B cell (primary cell): Measurements from ENCODE around the gene COL5A1. TPM values are rescaled to one million over a fixed set of nuclear protein-coding genes. Genes with fewer than 3 reads are reported as not detected.
A peak's percentile ranks its signal among the peaks of the same experiment; 100 is the strongest.

ENCODE experiments used
- ATAC-seq: fragments of 200-7000 bp; cut with Tn5 transposase; one replicate; pipeline ENCODE4 v1.10.0; 2021; ENCODE audit warnings: low read depth, mild to moderate bottlenecking, moderate number of reproducible peaks, moderate library complexity
- CTCF ChIA-PET: fragments of 350-600 bp; sonication (Branson Sonifier 250); formaldehyde crosslinking; loops from one replicate; lab custom pipeline; 2021; ENCODE audit warnings: antibody characterized with exemption, inconsistent platforms; lab: Charles Lee
- POLR2A ChIA-PET: fragments of 350-600 bp; sonication (Branson Sonifier 250); formaldehyde crosslinking; loops from one replicate; lab custom pipeline; 2021; ENCODE audit warnings: antibody characterized with exemption; lab: Charles Lee
- DNase-seq: peaks from one replicate; pipeline ENCODE4 v3.0.0; 2013
- H2AFZ ChIP-seq: 2 replicates; pipeline ENCODE4 v1.6.1; 2012; ENCODE audit warnings: mild to moderate bottlenecking, low read depth, low read length; ENCODE audit not compliant: insufficient read depth, poor library complexity, severe bottlenecking
- H3K27ac ChIP-seq, 2 donors: 1 replicate in 1 of 2; 2 replicates in 1 of 2; pipeline ENCODE4 v1.5.1; 2012 to 2013; ENCODE audit warnings: low read length in 2 of 2, mild to moderate bottlenecking in 2 of 2, moderate library complexity in 1 of 2
- H3K27me3 ChIP-seq, 4 experiments: fragments of 200-600 bp in 1 of 4; sonication (generic) in 1 of 4; replicated peaks in 1 of 4; 1 replicate in 2 of 4; 2 replicates in 2 of 4; pipeline versions ENCODE4 v1.6.1 to v1.7.0; 2013 to 2016; ENCODE audit warnings: low read length in 3 of 4, mild to moderate bottlenecking in 2 of 4, mixed read lengths in 1 of 4, moderate library complexity in 1 of 4; ENCODE audit not compliant: insufficient read depth in 4 of 4, control insufficient read depth in 3 of 4; ENCODE audit errors: control extremely low read depth in 1 of 4
- H3K36me3 ChIP-seq, 2 experiments: replicated peaks in 1 of 2; 1 replicate in 1 of 2; 2 replicates in 1 of 2; pipeline versions ENCODE4 v1.6.1 to v1.7.1; 2013; ENCODE audit warnings: low read length in 1 of 2; ENCODE audit not compliant: insufficient read depth in 2 of 2, control insufficient read depth in 1 of 2; ENCODE audit errors: control extremely low read depth in 1 of 2, extremely low read depth in 1 of 2
- H3K4me1 ChIP-seq, 2 donors: fragments of 200-600 bp in 1 of 2; sonication (generic) in 1 of 2; 1 replicate in 1 of 2; 2 replicates in 1 of 2; pipeline versions ENCODE4 v1.5.1 to v1.6.1; 2013 to 2017; ENCODE audit warnings: low read length in 2 of 2; ENCODE audit not compliant: control insufficient read depth in 2 of 2, insufficient read depth in 2 of 2
- H3K4me2 ChIP-seq: replicated peaks from 2 replicates; pipeline ENCODE3; 2012; ENCODE audit warnings: mild to moderate bottlenecking, low read depth, low read length; ENCODE audit not compliant: poor library complexity, severe bottlenecking
- H3K4me3 ChIP-seq, 5 experiments: fragments of 200-600 bp in 1 of 5; sonication (generic) in 1 of 5; 1 replicate in 3 of 5; 2 replicates in 2 of 5; pipeline versions ENCODE4 v1.5.1 to v1.7.0; 2011 to 2016; ENCODE audit warnings: low read length in 4 of 5, mild to moderate bottlenecking in 4 of 5, low read depth in 2 of 5, control low read depth in 1 of 5, moderate library complexity in 1 of 5; ENCODE audit not compliant: insufficient read depth in 1 of 5; ENCODE audit errors: control extremely low read depth in 1 of 5, extremely low read depth in 1 of 5
- H3K79me2 ChIP-seq: fragments of 200-600 bp; sonication (generic); one replicate; pipeline ENCODE4 v1.6.0; 2016; ENCODE audit warnings: low read length; ENCODE audit not compliant: control insufficient read depth, insufficient read depth
- H3K9ac ChIP-seq: fragments of 200-600 bp; sonication (generic); 2 replicates; pipeline ENCODE4 v1.6.1; 2017; ENCODE audit warnings: mild to moderate bottlenecking, low read length, moderate library complexity
- H3K9me3 ChIP-seq, 3 donors: one replicate each; pipeline versions ENCODE4 v1.6.1 to v1.7.1; 2013; ENCODE audit warnings: low read length in 2 of 3; ENCODE audit not compliant: control insufficient read depth in 2 of 3, insufficient read depth in 1 of 3; ENCODE audit errors: control extremely low read depth in 1 of 3
- H4K20me1 ChIP-seq: 2 replicates; pipeline ENCODE4 v1.6.0; 2012; ENCODE audit warnings: mild to moderate bottlenecking, low read length; ENCODE audit not compliant: insufficient read depth, control insufficient read depth, poor library complexity, severe bottlenecking
- H3K27ac Mint-ChIP-seq: one replicate; pipeline ENCODE4 v1.8.0; 2021; ENCODE audit warnings: mixed read lengths
- H3K27me3 Mint-ChIP-seq: one replicate; pipeline ENCODE4 v1.8.0; 2021; ENCODE audit warnings: mixed read lengths
- H3K4me1 Mint-ChIP-seq: one replicate; pipeline ENCODE4 v1.8.0; 2021; ENCODE audit warnings: mixed read lengths
- H3K4me3 Mint-ChIP-seq: one replicate; pipeline ENCODE4 v1.8.0; 2021; ENCODE audit warnings: mixed read lengths
- H3K9me3 Mint-ChIP-seq: one replicate; pipeline ENCODE4 v1.8.0; 2022; ENCODE audit warnings: mixed read lengths; ENCODE audit not compliant: insufficient read depth
- CTCF ChIP-seq: fragments of 200-600 bp; IDR thresholded peaks from one replicate; pipeline ENCODE4 v1.8.0; 2022; ENCODE audit warnings: antibody characterized with exemption, mild to moderate bottlenecking
- EZH2 ChIP-seq: IDR thresholded peaks from 2 replicates; pipeline ENCODE4 v1.6.1; 2012; ENCODE audit warnings: borderline replicate concordance, low read depth, mild to moderate bottlenecking, moderate library complexity, low read length; ENCODE audit not compliant: insufficient read depth, poor library complexity, severe bottlenecking
- WGBS: methylation state at CpG from one replicate; pipeline ENCODE4 v1.1.5; 2013; ENCODE audit warnings: missing lambda C conversion rate; ENCODE audit not compliant: insufficient coverage; 5-methylcytosine and 5-hydroxymethylcytosine counted together
- intact Hi-C: fragments of 100-400 bp; cut with micrococcal nuclease; formaldehyde crosslinking; loops from one replicate; pipeline ENCODE4 v1.10.0; 2022
- polyA plus RNA-seq: library from polyadenylated mRNA; depleted of rRNA; stranded (reverse); fragments of >200 nt; gene quantifications from 2 replicates; pipeline ENCODE4 v1.2.3, GENCODE V29; 2012
- total RNA-seq, 2 donors: library from RNA; stranded (reverse); fragments of 120-200 nt in 1 of 2; gene quantifications; 1 replicate in 1 of 2; 2 replicates in 1 of 2; pipeline versions ENCODE4 v1.2.3 to v1.2.4, GENCODE V29; 2013 to 2022

COL5A1 gene
- total and polyA plus RNA-seq, 2 donors (not counting 1 experiment from before 2014, with no cell fraction given): 0.06 TPM; not detected in 1

DNA sequence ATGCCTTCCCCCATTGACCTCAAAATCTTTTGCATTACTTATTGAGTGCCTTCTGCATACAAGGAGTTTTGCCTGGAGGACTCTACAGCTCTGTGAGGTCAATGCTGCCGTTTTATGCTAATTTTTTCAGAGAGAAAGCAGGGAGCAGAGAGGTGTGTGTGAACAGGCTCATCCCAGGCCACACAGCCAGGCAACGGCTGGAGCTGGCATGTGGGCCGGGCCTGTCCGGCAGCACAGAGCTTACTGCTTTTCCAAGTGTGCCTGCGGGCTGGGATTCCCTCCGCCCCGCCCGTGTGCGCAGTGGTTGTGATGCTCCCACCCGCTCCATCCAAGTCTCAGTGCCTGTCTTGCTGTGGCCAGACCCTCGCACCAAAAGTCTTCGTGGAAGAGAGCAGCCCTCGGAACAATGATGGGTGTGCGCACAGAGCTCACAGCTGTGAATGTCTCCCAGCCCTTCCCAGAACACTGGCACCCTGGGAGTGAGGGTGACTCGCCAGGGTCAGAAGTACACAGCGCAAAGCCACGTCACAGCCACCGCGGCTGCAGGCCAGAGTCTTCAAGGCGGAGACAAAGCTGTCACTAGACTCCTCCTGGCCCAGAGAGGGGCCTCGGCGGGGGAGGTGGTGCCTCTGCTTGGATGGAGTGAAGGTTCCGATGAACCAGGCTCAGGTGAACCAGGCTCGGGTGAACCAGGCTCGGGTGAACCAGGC is 82.8 kb downstream of the COL5A1 start:
- Histone ChIP-seq H3K4me1 (peaks cover 21 to 26% of the 10 kb centered on the region in 2 donors), H4K20me1 (no peaks in the 10 kb centered on the region), H3K36me3 (no peaks in the 10 kb centered on the region), H3K27ac (no peak overlapping the region), H3K9me3 (peaks cover 0 to 8% (median 0%) of the 10 kb centered on the region in 3 donors), H3K27me3 (peaks cover 0 to 7% (median 0%) of the 10 kb centered on the region in 4 experiments), H3K9ac (no peak overlapping the region), H3K79me2 (no peaks in the 10 kb centered on the region), H2AFZ (no peak overlapping the region), H3K4me2 (no peak overlapping the region), H3K4me3 (no peak overlapping the region)
- TF ChIP-seq CTCF: no peak
- no peak for TF ChIP-seq EZH2
- CTCF ChIA-PET: no interaction called here
- no peak for DNase-seq
- intact Hi-C loops: no loop called here
- Mint-ChIP-seq H3K27ac (no peak overlapping the region), H3K27me3 (peaks cover 10% of the 10 kb centered on the region), H3K4me3 (no peak overlapping the region), H3K9me3 (peaks cover 3% of the 10 kb centered on the region), H3K4me1 (peaks cover 12% of the 10 kb centered on the region)
- no peak for ATAC-seq
- 93% methylated on average over 25 of the region's 25 CpGs for WGBS
- POLR2A ChIA-PET: no interaction called here

DNA sequence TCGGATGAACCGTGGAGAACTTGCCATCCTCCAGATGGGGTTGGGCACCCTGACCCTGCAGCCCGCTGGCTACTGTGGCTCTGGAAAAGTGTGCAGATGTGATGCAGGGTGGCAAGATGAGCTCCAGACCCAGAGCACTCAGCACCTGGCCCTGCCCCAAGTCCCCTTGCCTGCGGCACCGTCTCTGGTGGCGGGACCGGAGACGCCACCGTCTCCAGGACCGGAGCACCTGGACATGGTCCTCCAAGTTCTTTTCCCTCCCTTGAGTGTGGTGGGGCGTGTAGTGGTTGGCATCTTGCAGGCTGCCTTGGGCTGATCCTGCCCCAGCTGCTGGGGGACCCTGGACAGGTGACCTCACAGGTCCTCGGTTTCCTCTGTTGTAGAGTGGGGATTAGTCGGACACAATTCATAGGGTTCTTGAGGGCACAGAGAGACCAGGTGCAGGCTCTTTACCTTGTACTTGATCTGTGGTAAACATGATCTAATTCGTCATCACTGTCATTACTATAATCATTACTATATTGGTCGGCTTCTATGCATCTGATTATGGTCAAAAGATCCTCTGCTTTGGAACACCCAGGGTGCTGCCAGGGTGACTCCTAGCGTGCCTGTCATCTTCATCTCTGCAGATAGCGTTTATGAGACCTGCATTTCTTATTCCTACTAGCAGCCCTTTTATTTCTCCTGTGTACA is 83.5 kb downstream of the COL5A1 start:
- peaks cover 0 to 11% (median 0%) of the 10 kb centered on the region in 3 donors for H3K9me3 ChIP-seq
- H3K27me3 ChIP-seq: peaks cover 0 to 7% (median 0%) of the 10 kb centered on the region in 4 experiments
- H3K4me1 Mint-ChIP-seq: peaks cover 12% of the 10 kb centered on the region
- POLR2A ChIA-PET: no interaction called here
- CTCF ChIA-PET: no interaction called here
- no peaks in the 10 kb centered on the region for H3K79me2 ChIP-seq
- H3K4me3 ChIP-seq: no peak overlapping the region
- no peak for TF ChIP-seq EZH2
- TF ChIP-seq CTCF: no peak
- intact Hi-C loops: no loop called here
- H2AFZ ChIP-seq: no peak overlapping the region
- peaks cover 3% of the 10 kb centered on the region for H3K9me3 Mint-ChIP-seq
- no peaks in the 10 kb centered on the region for H4K20me1 ChIP-seq
- no peaks in the 10 kb centered on the region for H3K36me3 ChIP-seq
- H3K4me2 ChIP-seq: peak overlapping the region; percentile 13
- H3K27ac ChIP-seq: no peak overlapping the region
- DNase-seq (no peak), ATAC-seq (no peak)
- peaks cover 21 to 26% of the 10 kb centered on the region in 2 donors for H3K4me1 ChIP-seq
- H3K9ac ChIP-seq: no peak overlapping the region
- H3K4me3 Mint-ChIP-seq: peak overlapping the region; percentile 13
- H3K27ac Mint-ChIP-seq: no peak overlapping the region
- WGBS: 82% methylated on average over 11 of the region's 17 CpGs
- H3K27me3 Mint-ChIP-seq: peaks cover 10% of the 10 kb centered on the region
